ENCODE measurements around the gene ALAS2.
"Not testable (repeated sequence)": the region's sequence is repeated elsewhere in the genome, so short reads cannot be mapped to it uniquely, and the experiment has no call there.

Gene ALAS2

DNA sequence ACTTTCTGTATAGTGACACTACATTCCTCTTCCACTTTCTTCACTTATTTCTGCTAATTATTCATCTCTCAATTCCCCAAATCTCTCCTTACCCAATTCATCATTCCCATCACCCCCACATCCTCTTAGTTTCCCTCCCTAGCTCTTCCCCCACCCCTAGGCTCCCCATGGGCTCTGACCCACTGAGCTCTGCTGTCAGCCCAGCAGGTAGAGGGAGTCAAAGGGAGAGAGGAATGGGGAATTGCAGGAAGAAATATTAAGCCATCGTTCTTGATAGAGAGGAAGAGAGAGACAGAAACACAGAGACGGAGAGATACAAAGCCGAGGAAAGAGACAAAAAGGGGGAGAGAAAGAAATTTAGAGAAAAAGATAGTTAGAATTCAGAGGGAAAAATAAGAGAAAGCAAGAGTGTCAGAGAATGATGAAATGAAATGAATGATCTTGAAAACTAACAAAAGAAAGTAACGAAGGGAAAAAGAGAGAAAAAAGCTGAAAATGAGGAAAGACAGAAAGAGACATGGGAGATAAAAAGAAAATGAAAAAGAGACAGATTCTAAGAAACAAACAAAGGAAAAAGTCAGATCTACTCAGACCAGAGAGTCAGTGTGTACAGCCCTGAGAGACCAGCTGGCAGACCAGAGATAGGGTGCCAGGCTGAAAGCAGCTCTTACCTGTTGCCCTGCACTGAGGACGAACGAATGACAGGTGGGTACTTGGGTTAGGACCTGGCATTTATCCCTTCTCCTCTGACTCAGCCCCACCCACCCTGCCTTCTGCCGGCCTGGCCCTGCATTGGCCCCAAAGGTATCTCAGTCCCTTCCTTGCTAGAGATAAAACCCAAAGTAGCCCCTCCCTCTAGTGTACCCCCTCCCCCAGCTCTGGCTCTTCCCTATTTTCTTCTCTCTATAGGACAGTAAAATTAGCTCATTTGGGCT, at the start of gene ALAS2:
ALAS2 (minus strand) TSS at position 707 of the 935 bp plus-strand sequence. CDS start 4,977 bp downstream, outside the sequence.
- no peak for DNase-seq

DNA sequence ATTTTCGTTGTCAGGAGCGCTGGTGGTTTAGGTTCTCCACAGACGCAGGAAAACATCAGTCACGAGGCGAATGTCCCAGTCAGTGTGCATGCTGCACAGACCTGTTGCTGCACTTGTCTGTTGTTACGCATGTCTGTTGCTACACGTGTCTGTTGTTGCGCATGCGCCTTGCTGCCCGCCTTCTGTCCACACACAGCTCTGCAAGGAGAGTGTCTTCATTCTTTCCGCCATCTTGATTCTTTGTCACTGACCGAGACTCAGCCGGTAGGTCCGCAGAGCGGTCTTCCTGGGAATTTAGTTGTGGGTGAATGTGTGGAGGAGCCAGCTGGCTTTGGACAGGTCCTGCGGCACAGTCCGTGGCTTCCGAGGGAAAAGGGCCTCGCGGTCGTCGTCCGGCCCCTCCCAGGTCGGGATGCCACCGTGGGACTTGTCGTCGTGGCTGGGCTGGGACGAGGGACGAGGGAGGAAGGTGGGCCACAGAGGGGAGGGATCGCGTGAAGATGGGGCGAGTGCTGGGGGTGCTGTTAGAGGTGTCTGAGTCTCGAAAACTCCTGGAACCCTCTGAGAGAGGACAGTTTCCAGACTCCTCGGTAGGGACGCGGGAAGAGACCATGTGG, 44.2 kb upstream of the ALAS2 start, which contains the start of gene PAGE2B:
PAGE2B (plus strand) TSS at position 180 of the 617 bp plus-strand sequence. CDS start 1,012 bp downstream, outside the sequence.
- DNase-seq: no peak

DNA sequence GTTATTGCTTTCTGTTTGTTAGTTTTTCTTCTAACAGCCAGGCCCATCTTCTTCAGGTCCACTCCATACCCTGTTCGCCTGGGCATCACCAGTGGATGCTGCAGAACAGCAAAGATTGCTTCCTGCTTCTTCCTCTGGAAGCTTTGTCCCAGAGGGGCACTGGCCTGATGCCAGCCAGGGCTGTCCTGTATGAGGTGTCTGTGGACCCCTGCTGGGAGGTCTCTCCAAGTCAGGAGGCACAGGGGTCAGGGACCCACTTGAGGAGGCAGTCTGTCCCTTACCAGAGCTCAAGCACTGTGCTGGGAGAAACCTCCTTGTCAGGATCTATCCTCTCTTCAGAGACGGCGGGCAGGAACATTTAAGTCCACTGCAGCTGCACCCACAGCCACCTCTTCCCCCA, 41.5 kb upstream of the ALAS2 start:
- DNase-seq: no peak

GRCh38 chrX:55067180-55067579, 36.4 kb upstream of the ALAS2 start:
- not testable (repeated sequence) for DNase-seq

DNA sequence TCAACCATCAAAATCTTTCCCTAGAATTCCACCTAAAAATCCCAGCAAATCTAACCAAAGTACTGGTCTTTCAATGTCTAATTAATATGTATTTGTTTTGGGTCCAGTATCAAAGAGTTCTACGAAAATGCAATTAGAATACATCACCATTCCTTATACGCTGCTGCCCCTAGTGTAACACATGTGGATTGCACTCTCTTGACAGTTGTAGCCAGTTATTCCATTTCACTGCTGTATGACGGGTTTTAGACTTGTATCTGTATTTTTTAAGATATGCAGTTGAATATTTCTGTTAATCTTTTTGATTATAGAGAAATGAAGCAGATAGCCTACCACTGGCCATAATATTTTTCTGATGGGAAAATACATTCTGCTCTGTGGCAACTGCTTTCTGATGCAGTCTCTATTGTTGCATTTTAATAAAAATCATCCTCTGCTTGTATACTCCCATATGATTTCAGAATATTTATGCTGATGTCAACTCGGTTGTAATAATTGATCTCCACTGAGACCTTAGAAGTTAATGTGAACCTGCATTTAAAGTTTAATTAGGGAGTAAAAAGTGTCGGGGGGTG, 27.0 kb upstream of the ALAS2 start:
- DNase-seq: no peak

DNA sequence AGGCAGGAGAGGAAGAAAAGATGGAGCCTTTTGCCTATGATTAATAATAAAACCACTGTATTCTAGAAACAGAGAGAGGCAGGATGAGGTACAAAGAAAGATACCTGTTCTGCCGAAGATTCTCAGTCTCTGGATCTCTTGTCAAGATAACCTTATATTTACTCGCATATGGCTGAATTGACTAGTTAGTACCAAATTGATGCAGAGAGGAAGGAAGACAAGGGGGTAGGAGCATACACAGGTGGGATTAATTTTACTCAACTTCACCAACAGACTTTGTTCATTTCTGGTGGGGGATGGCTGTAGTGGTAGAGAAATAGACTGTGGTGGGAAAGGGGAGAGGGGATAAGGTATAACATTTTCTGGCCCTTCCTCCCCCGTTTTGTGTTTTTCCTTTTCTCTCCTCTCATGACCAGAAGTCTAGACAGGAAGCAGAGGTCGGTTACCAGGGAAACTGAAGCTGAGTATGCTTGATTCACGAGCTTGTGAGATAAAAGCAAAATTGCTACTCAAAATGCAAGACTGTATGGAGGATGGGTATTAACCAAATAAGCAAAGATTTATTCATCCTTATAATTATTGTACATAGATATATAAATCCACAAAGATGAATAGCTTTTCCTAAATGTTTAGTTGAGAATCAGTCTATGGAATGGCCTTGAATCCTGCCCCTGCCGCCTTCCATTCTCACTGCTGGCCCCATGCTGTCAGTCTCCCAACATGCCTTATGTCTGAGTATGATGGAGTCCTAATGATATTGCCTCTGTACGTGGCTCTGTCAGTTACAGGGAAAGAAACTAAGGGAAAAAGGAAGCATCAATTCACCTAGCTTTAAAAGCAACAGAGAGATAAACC, 26.3 kb upstream of the ALAS2 start:
- DNase-seq: no peak

DNA sequence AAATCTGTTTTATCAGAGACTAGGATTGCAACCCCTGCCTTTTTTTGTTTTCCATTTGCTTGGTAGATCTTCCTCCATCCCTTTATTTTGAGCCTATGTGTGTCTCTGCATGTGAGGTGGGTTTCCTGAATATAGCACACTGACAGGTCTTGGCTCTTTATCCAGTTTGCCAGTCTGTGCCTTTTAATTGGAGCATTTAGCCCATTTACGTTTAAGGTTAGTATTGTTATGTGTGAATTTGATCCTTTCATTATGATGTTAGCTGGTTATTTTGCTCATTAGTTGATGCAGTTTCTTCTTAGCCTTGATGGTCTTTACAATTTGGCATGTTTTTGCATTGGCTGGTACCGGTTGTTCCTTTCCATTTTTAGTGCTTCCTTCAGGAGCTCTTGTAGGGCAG, 19.8 kb upstream of the ALAS2 start:
- not testable (repeated sequence) for DNase-seq

DNA sequence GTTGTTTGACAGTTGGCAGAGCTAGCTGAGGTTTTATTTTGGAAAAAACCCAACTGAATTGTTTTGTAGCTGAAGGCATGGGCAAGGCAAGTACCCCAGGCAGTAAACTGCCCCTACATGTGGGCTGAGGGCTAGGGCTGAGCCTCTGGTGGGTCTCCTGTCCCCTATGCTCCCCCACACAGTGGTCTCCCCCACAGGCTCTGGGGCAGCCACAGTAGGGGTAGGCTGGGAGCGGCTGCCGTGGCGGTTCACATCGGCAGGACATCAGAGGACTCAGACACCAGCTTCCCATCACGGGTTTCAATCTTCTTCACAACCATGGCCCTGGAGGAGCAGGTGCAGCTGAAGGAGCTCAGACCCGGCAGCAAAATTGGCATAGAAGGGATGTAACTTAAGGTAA, 10.7 kb upstream of the ALAS2 start:
- no peak for DNase-seq

DNA sequence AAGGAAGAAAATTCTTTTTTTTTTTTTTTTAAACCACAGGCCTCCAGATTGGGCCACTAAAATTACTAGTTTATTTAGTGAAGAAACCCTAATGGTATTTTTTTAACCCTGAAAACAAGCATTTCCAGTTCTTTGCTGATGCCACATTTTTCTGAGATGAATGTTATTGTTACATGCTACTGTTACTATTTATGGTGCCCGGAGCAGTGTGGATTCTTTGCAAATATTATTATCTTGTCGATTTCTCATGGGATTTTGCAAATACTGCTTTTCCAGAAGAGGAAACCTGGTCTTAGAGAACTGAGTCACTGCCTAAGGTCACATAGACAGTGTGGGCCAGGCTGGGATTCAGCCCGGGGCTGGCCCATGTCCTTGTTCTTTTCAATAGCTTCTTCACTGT, 8.7 kb upstream of the ALAS2 start:
- no peak for DNase-seq

DNA sequence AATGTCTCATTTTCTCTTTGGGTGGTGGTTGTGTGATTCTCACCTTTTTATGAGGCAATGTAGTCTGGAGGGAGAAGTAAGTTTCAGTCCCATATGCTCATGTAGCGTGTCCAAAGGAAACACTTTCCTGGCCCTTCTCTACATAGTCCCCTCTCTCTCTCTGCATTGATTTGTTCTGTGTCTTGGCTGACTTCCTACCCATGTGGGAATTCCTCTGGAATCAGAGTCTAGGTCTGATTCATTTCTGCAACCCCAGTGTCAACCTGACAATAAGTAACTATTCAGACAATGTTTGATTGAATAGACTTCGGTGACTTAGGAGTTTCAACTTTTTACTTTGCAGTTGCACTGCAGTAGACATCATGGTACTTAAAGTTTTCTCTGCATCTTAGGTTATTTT, 2.7 kb upstream of the ALAS2 start:
- DNase-seq: no peak

- DNase-seq: no peak
These were observed 1.5 kb downstream of the ALAS2 start for GRCh38 chrX:55029291-55029690.

DNA sequence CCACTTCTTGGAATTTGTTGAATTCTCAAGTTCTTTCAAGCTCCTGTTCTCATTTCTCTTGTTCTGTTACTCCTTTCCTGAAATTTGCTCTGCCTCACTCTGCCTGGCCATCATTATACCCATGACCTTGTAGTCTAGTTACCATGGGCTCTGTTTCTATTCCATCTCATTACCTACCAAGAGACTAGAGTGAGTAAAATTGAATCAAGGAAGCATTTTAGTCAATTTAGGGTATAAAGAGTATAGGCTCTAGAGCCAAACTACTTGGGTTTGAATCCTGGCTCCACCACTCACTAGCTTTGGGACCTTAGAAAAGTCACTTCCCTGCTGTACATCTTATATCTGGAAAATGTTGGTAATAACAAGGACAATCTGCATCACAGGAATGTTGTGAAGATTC, 2.2 kb downstream of the ALAS2 start:
- no peak for DNase-seq

DNA sequence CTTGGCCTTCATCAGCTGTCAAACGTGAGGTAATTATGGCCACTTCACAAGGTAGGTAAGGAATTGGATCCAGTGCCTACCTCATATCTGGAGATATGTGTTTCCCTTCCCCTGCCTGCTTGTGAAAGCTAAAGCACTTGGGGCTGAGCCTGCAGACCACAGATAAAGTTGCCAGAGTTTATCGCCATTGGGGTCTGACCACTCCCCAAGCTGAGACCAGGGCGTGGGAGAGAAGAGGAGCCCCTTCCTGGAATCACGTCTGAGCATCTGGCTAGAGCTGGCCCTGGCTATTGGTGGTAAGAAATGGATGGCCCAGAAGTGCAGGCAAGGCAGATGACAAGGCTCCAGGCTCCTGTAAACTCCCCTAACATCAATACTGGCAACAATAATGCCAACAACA, 2.7 kb downstream of the ALAS2 start:
- DNase-seq: no peak

DNA sequence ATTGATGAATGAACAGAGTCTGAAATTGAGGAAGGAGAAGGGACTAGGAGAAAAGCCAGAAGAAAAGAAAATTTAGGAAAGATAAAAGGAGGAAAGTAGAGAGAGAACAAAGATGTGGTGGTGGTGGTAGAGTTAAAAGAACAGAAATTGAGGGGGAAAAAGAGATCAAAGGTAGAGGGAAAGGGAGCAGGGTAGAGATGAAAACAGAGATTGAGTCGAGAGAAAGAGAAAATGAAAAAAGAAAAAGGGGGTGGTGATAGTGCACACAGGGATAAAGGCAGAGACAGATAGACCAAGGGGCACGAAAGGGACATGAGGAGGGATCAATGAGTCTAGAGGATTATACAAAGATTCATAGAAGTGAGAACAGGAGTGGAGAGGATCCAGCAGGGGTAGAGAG, 3.9 kb downstream of the ALAS2 start:
- DNase-seq: no peak

- DNase-seq: no peak
These were observed 4.6 kb downstream of the ALAS2 start for GRCh38 chrX:55026143-55026542.

- DNase-seq: no peak
These were observed 15.9 kb downstream of the ALAS2 start for GRCh38 chrX:55014897-55015299.

DNA sequence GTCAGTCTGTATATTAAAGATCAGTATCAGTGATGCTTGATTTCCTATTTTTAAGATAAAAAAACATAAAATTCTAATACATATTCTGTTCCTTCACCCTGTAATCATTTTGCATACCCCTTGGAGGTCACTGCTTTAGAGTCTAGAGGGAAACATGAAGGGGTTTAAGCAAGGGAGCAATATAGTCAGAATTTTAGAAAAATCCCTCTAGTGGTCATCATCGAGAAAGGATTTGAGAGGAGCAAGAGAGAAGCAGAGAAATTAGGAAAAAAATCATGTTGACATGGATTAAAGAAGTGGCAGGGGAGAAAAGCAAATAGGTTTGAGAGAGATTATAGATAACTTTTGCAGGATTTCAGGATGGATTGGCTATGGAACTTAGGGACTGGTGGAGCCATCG, 19.5 kb downstream of the ALAS2 start:
- DNase-seq: no peak

- no peak for DNase-seq
These were observed 22.0 kb downstream of the ALAS2 start for GRCh38 chrX:55008571-55009358.

GRCh38 chrX:55007656-55008055, 23.1 kb downstream of the ALAS2 start:
- no peak for DNase-seq

DNA sequence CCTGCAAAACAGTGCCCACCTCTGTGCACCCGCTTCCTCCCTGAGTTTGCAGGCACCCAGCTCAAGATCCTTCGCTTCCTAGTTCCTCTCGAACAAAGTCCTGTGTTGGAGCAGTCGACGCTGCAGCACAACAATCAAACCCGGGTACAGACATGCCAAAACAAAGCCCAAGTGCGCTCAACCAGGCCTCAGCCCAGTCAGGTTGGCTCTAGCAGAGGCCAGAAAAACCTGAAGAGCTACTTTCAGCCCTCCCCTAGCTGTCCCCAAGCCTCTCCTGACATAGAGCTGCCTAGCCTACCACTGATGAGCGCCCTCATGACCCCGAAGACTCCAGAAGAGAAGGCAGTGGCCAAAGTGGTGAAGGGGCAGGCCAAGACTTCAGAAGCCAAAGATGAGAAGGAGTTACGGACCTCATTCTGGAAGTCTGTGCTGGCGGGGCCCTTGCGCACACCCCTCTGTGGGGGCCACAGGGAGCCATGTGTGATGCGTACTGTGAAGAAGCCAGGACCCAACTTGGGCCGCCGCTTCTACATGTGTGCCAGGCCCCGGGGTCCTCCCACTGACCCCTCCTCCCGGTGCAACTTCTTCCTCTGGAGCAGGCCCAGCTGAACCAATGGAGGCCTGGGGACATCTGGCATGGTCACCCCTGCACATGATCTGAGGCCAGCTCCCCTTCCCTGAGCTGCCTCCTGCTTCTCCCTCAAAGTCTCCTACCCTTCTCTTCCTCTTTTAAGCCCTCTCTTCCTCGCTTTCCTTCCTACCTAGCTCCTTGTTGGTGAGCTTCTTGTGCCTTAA, 23.8 kb downstream of the ALAS2 start:
- DNase-seq: no peak

- DNase-seq: no peak
These were observed 25.5 kb downstream of the ALAS2 start for GRCh38 chrX:55005256-55005655.

All from NCI-H1417 treated with DMSO at 0.1 percent for 48 hours (cell line).